Measurements from ENCODE around the gene PYCARD. TPM values are rescaled to one million over a fixed set of nuclear protein-coding genes. Genes with fewer than 3 reads are reported as not detected.
A peak's percentile ranks its signal among the peaks of the same experiment; 100 is the strongest.

PYCARD gene
- total and polyA plus RNA-seq, 12 donors, result 1.7 to 26.1 (median 3.3) TPM

DNA sequence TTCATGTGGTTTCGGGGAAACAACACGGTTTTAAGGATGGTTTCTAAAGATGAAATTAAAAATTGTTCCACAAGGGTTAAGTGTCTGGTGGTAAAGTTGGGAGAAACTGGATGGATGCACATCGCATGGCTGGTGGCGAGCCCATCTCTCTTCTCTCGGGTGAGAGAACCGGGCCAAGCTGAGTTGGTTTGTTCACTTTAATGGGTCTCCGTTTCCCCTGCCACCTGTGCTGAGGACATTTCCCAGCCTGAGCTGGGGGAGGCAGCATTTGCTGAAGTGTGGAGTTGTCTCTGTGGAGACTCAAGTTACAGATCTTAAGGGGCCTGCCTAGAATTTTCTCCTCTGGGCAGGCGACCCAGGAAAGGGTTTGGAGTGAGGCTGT lies 14.8 kb downstream of the PYCARD start:
- Histone ChIP-seq H3K4me1 (peaks cover 2 to 53% (median 12%) of the 10 kb centered on the region in 9 donors), H3K4me3 (no peak overlapping the region), H3K27me3 (no peaks in the 10 kb centered on the region), H3K36me3 (peaks cover 7 to 100% (median 94%) of the 10 kb centered on the region in 9 donors), H3K9me3 (no peaks in the 10 kb centered on the region), H3K27ac (no peak overlapping the region)
- ATAC-seq (no peak), DNase-seq (no peak)
- TF ChIP-seq, protein P1, sequence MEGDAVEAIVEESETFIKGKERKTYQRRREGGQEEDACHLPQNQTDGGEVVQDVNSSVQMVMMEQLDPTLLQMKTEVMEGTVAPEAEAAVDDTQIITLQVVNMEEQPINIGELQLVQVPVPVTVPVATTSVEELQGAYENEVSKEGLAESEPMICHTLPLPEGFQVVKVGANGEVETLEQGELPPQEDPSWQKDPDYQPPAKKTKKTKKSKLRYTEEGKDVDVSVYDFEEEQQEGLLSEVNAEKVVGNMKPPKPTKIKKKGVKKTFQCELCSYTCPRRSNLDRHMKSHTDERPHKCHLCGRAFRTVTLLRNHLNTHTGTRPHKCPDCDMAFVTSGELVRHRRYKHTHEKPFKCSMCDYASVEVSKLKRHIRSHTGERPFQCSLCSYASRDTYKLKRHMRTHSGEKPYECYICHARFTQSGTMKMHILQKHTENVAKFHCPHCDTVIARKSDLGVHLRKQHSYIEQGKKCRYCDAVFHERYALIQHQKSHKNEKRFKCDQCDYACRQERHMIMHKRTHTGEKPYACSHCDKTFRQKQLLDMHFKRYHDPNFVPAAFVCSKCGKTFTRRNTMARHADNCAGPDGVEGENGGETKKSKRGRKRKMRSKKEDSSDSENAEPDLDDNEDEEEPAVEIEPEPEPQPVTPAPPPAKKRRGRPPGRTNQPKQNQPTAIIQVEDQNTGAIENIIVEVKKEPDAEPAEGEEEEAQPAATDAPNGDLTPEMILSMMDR (IDR thresholded peaks at IDR 0.05), result no peak
- 83 to 86% methylated on average over 8 of the region's 8 CpGs for WGBS, 2 donors
- intact Hi-C loops (cut with DNase I), result loop anchor here in 4 of 10 donors (2.0 to 10.0 kb wide), 4 partner anchors 13 to 267 kb away; partner anchors contain the start of genes ARMC5 (in 3 of the 4), ZNF646 (in 1 of the 4), ZNF668 (in 1 of the 4) and ZNF843 (in 1 of the 4)

DNA sequence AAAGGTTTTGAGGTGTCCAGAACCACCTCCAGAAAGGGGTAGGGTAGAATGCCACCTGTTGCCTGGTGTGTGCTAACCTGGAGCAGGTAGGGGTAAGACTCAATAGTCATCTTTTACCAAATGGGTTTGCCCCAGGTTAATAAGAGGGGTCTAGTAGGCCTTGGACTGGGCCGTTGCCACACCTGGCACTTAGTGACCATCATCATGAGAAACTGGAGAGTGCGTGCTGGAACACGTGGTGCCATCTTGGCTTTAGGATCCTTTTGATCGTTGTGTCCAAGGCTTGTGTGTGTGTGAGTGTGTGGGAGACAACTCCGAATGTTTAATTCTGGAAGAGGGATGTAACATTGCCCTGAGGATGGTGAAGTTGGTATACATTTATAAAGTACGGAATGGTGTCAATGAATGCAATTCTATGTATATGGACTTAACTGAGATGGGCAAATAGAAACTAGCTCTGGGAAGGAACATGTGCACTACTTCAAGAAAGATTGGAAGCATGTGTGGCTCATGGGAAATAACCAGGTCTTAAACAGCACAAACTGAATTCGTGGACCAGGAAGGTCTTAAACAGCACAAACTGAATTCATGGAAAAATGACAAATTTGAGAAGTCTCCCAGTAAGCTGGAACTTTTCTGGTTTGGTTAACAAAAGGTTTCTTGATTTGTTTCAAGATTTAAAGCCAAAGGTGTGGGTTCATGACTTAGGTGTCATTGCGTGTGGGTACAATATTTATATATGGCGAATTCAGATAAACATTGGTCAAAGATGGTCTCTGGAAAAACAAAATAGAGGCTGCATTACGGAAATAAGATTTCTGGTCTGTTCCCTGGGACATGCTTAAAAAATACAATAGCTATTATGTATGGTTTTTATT lies 15.4 kb downstream of the PYCARD start:
- H3K27me3 ChIP-seq, result no peaks in the 10 kb centered on the region
- H3K4me3 ChIP-seq, result no peak overlapping the region
- intact Hi-C loops (cut with DNase I), result loop anchor here in 4 of 10 donors (2.0 to 10.0 kb wide), 4 partner anchors 14 to 268 kb away; partner anchors contain the start of genes ARMC5 (in 3 of the 4), ZNF646 (in 1 of the 4), ZNF668 (in 1 of the 4) and ZNF843 (in 1 of the 4)
- TF ChIP-seq, protein P1 (IDR thresholded peaks at IDR 0.05), result no peak
- no peak overlapping the region for H3K27ac ChIP-seq
- peaks cover 7 to 100% (median 91%) of the 10 kb centered on the region in 9 donors for H3K36me3 ChIP-seq
- ATAC-seq (no peak), DNase-seq (no peak)
- WGBS, 2 donors, result 83 to 86% methylated on average over 10 of the region's 10 CpGs
- H3K4me1 ChIP-seq, result peaks cover 8 to 59% (median 19%) of the 10 kb centered on the region in 9 donors
- H3K9me3 ChIP-seq, result no peaks in the 10 kb centered on the region

DNA sequence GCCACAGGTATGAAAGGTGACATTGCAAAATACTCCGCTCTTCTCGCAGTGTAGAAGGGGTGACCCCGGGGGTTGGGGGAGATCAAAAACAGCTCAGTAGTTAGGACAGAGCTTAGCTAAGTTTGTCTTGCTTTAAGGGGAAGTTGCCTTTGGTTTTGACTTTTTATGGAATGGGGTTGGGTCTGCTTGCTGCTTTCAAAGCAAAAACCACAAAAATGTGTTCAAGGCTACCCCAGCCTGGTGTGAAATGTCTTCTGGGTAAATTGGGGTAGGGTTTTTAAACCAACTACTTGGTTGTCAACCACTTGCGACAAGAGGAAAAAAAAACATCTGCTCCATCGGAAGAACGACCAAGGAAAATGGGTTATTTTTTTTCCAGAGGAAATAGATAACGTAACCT lies 16.4 kb downstream of the PYCARD start:
- H3K36me3 ChIP-seq, result peaks cover 7 to 94% (median 81%) of the 10 kb centered on the region in 9 donors
- H3K27me3 ChIP-seq, result no peaks in the 10 kb centered on the region
- TF ChIP-seq, protein P1 (IDR thresholded peaks at IDR 0.05), result no peak
- intact Hi-C loops (cut with DNase I), result loop anchor here in 4 of 10 donors (2.0 to 10.0 kb wide), 4 partner anchors 15 to 269 kb away; partner anchors contain the start of genes ARMC5 (in 3 of the 4), ZNF646 (in 1 of the 4), ZNF668 (in 1 of the 4) and ZNF843 (in 1 of the 4)
- 78 to 81% methylated on average over 7 of the region's 7 CpGs for WGBS, 2 donors
- H3K4me3 ChIP-seq, result no peak overlapping the region
- peak overlapping the region in 1 of 10 donors; percentile 72 for H3K27ac ChIP-seq
- ATAC-seq (no peak), DNase-seq (no peak)
- H3K4me1 ChIP-seq, result peaks cover 10 to 69% (median 28%) of the 10 kb centered on the region in 9 donors
- H3K9me3 ChIP-seq, result no peaks in the 10 kb centered on the region

DNA sequence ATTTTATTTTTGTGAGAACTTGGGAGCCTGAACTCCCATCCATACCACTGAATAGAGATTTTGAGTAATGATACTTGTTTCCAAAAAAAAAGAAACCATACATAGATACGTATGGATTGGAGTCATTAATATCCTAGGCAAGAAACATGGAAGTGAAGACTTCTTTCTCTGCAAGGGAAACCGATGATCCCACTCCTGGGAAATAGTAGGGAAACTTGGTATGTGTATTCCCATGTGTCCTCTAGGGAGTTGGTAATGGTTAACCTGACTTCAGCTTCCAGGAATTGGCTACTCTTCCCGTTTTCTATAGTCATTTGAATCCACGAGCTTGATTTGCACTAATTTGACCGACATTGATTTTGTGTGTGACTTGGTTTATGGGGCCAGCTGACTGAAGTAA lies 17.2 kb downstream of the PYCARD start:
- no peak overlapping the region for H3K4me3 ChIP-seq
- H3K27me3 ChIP-seq, result no peaks in the 10 kb centered on the region
- ATAC-seq (no peak), DNase-seq (no peak)
- TF ChIP-seq, protein P1 (IDR thresholded peaks at IDR 0.05), result no peak
- H3K9me3 ChIP-seq, result no peaks in the 10 kb centered on the region
- peak overlapping the region in 1 of 10 donors; percentile 72 for H3K27ac ChIP-seq
- WGBS, 2 donors, result 66 to 68% methylated on average over 5 of the region's 5 CpGs
- peaks cover 10 to 71% (median 33%) of the 10 kb centered on the region in 9 donors for H3K4me1 ChIP-seq
- H3K36me3 ChIP-seq, result peaks cover 7 to 85% (median 73%) of the 10 kb centered on the region in 9 donors
- intact Hi-C loops (cut with DNase I), result loop anchor here in 4 of 10 donors (10.0 kb wide), 3 partner anchors 111 to 269 kb away; partner anchors contain the start of genes ARMC5 (in 3 of the 4), ZNF646 (in 1 of the 4), ZNF668 (in 1 of the 4) and ZNF843 (in 1 of the 4)

Data from heart right ventricle (tissue), 16 donors.